GM12878 (cell line): ENCODE results near the gene SLFN5. TPM values are rescaled to one million over a fixed set of nuclear protein-coding genes. Genes with fewer than 3 reads are reported as not detected.

Experiments used
- ATAC-seq: fragments of 200-7000 bp; cut with Tn5 transposase; 3 replicates; pipeline ENCODE4 v1.9.1; 2020; ENCODE audit warnings: mild to moderate bottlenecking, moderate library complexity
- BruUV-seq: library from RNA; stranded (reverse); fragments of 400-500 nt; replicated peaks from 2 replicates; lab custom pipeline; 2021; lab: Mats Ljungman, UMichigan
- CTCF ChIA-PET: fragments of 300-600 bp; sonication (Branson Sonifier 250); formaldehyde crosslinking; extraction: SDS; loops from one replicate; lab custom pipeline; 2021; ENCODE audit warnings: inconsistent platforms; lab: Yijun Ruan, JAX
- POLR2A ChIA-PET: fragments of 350-600 bp; formaldehyde crosslinking; extraction: SDS; loops from one replicate; lab custom pipeline; 2021; ENCODE audit warnings: inconsistent platforms; lab: Charles Lee
- RAD21 ChIA-PET: fragments of 300-600 bp; sonication (Branson Sonifier 250); formaldehyde crosslinking; loops from one replicate; lab custom pipeline; 2023; ENCODE audit warnings: antibody characterized with exemption; ENCODE audit not compliant: unreplicated experiment; lab: Charles Lee
- SMC1A ChIA-PET: fragments of 300-600 bp; sonication (Branson Sonifier 250); formaldehyde crosslinking; loops from one replicate; lab custom pipeline; 2023; ENCODE audit not compliant: unreplicated experiment, uncharacterized antibody; lab: Charles Lee
- DNase-seq: peaks from one replicate; pipeline ENCODE4 v3.0.0-alpha.2; 2011; ENCODE audit warnings: low read depth, low spot score
- FAIRE-seq: peaks from 3 replicates; lab custom pipeline; 2011; peaks lifted over from hg19 to GRCh38; lab: Jason Lieb, UNC
- H2AFZ ChIP-seq: 2 replicates; pipeline ENCODE4 v1.6.0; 2011; ENCODE audit warnings: low read depth, low read length, control low read depth; ENCODE audit not compliant: control insufficient read depth
- H3K27ac ChIP-seq: 2 replicates; pipeline ENCODE4 v1.5.1; 2011; ENCODE audit warnings: control low read depth; ENCODE audit not compliant: control insufficient read depth, insufficient read depth
- H3K27me3 ChIP-seq, 2 experiments: replicated peaks in 1 of 2; 2 replicates each; pipeline versions ENCODE4 v1.6.0 to v1.6.1; 2011; ENCODE audit warnings: low read length in 1 of 2; ENCODE audit not compliant: control insufficient read depth in 2 of 2, insufficient read depth in 2 of 2
- H3K36me3 ChIP-seq, 2 experiments: 2 replicates each; pipeline ENCODE4 v1.5.1; 2011; ENCODE audit warnings: low read length in 1 of 2; ENCODE audit not compliant: control insufficient read depth in 2 of 2, insufficient read depth in 2 of 2
- H3K4me1 ChIP-seq: 2 replicates; pipeline ENCODE4 v1.6.1; 2011; ENCODE audit warnings: mild to moderate bottlenecking, low read length, moderate library complexity, mixed read lengths; ENCODE audit not compliant: control insufficient read depth, insufficient read depth
- H3K4me2 ChIP-seq: 2 replicates; pipeline ENCODE4 v1.6.0; 2011; ENCODE audit warnings: control low read depth; ENCODE audit not compliant: control insufficient read depth, insufficient read depth
- H3K4me3 ChIP-seq: fragments of 200-600 bp; sonication (generic); 2 replicates; pipeline ENCODE4 v1.5.1; 2016
- H3K79me2 ChIP-seq: 2 replicates; pipeline ENCODE4 v1.6.0; 2011; ENCODE audit warnings: low read length; ENCODE audit not compliant: control insufficient read depth, insufficient read depth
- H3K9ac ChIP-seq: 2 replicates; pipeline ENCODE4 v1.8.0; 2011; ENCODE audit warnings: low read length, control low read depth, mixed read lengths; ENCODE audit not compliant: control insufficient read depth, insufficient read depth
- H3K9me3 ChIP-seq: replicated peaks from 3 replicates; pipeline ENCODE4 v1.5.1; 2011; ENCODE audit warnings: mild to moderate bottlenecking, low read length; ENCODE audit not compliant: control insufficient read depth, insufficient read depth
- H4K20me1 ChIP-seq: 2 replicates; pipeline ENCODE4 v1.6.0; 2011; ENCODE audit not compliant: control insufficient read depth, insufficient read depth
- BHLHE40 ChIP-seq, 2 experiments: fragments of 450-650 bp in 1 of 2; IDR thresholded peaks; 2 replicates each; pipeline ENCODE4 v1.6.1; 2011 to 2017; ENCODE audit warnings: low read depth in 2 of 2, borderline replicate concordance in 1 of 2, improper control_type of control experiment in 1 of 2, low read length in 1 of 2, mild to moderate bottlenecking in 1 of 2
- IKZF1 ChIP-seq: fragments of 450-650 bp; conservative IDR thresholded peaks from 2 replicates; pipeline ENCODE4 v1.6.1; 2017; ENCODE audit warnings: antibody characterized with exemption, mild to moderate bottlenecking
- IKZF2 ChIP-seq, 2 experiments: fragments of 450-650 bp; IDR thresholded peaks; 2 replicates each; pipeline ENCODE4 v1.6.1; 2017; ENCODE audit warnings: mild to moderate bottlenecking in 2 of 2, moderate library complexity in 2 of 2
- PKNOX1 ChIP-seq: fragments of 450-650 bp; IDR thresholded peaks from 2 replicates; pipeline ENCODE4 v1.6.1; 2016; ENCODE audit warnings: mild to moderate bottlenecking
- RAD51 ChIP-seq: fragments of 450-650 bp; IDR thresholded peaks from 2 replicates; pipeline ENCODE4 v1.6.1; 2016; ENCODE audit warnings: moderate library complexity, mild to moderate bottlenecking, inconsistent platforms
- USF1 ChIP-seq: IDR thresholded peaks from 2 replicates; pipeline ENCODE4 v1.6.1; 2011; ENCODE audit warnings: borderline replicate concordance, low read depth, mild to moderate bottlenecking, moderate library complexity, mixed read lengths, low read length; ENCODE audit not compliant: insufficient read depth; ENCODE audit errors: extremely low read length
- USF2 ChIP-seq: IDR thresholded peaks from 2 replicates; pipeline ENCODE4 v1.6.1; 2011; ENCODE audit warnings: low read depth, low read length, improper control_type of control experiment, borderline replicate concordance
- ZNF384 ChIP-seq: IDR thresholded peaks from 2 replicates; pipeline ENCODE4 v1.6.1; 2012; ENCODE audit warnings: low read depth, mild to moderate bottlenecking, low read length, improper control_type of control experiment, borderline replicate concordance
- WGBS: methylation state at CpG from one replicate; pipeline ENCODE4 v1.1.6; 2016; ENCODE audit warnings: low lambda C conversion rate; ENCODE audit not compliant: insufficient replicate concordance, insufficient coverage; ENCODE audit errors: missing lambda C conversion rate; 5-methylcytosine and 5-hydroxymethylcytosine counted together
- in situ Hi-C: fragments of 300-500 bp; cut with MboI; formaldehyde crosslinking; loops from 9 replicates; pipeline ENCODE4 v1.14.3; 2018; ENCODE audit warnings: mixed read lengths
- intact Hi-C: fragments of 100-400 bp; cut with micrococcal nuclease; formaldehyde crosslinking; loops from one replicate; pipeline ENCODE4 v1.14.2; 2022; ENCODE audit not compliant: unreplicated experiment
- polyA plus RNA-seq, 11 experiments: library from polyadenylated mRNA; depleted of rRNA in 4 of 11; unstranded in 6 of 11; stranded (reverse) in 5 of 11; fragments of >200 nt; fragmentation: Nextera tagmentation in 4 of 11; fragmentation: Illumina TruSeq in 1 of 11; extraction: Ambion mirVana in 4 of 11; extraction: Trizol in 1 of 11; gene quantifications; 1 replicate in 1 of 11; 2 replicates in 10 of 11; pipeline versions ENCODE4 v1.2.1 to v1.2.3, GENCODE V29; 2011 to 2016; ENCODE audit warnings: inconsistent platforms in 2 of 11, missing spikeins in 2 of 11, low read depth in 1 of 11
- total RNA-seq, 4 experiments: library from RNA; depleted of rRNA in 3 of 4; stranded (reverse); fragments of >200 nt in 3 of 4; fragmentation: Illumina TruSeq in 1 of 4; extraction: Trizol in 1 of 4; gene quantifications; 2 replicates each; pipeline versions ENCODE4 v1.2.1 to v1.2.3, GENCODE V29; 2013 to 2021

The SLFN5 gene
- total and polyA plus RNA-seq, 10 of the 15 experiments (the other 5 are each of a cell fraction or from before 2014, with no cell fraction given): 0.19 to 2.1 (median 1.3) TPM

DNA sequence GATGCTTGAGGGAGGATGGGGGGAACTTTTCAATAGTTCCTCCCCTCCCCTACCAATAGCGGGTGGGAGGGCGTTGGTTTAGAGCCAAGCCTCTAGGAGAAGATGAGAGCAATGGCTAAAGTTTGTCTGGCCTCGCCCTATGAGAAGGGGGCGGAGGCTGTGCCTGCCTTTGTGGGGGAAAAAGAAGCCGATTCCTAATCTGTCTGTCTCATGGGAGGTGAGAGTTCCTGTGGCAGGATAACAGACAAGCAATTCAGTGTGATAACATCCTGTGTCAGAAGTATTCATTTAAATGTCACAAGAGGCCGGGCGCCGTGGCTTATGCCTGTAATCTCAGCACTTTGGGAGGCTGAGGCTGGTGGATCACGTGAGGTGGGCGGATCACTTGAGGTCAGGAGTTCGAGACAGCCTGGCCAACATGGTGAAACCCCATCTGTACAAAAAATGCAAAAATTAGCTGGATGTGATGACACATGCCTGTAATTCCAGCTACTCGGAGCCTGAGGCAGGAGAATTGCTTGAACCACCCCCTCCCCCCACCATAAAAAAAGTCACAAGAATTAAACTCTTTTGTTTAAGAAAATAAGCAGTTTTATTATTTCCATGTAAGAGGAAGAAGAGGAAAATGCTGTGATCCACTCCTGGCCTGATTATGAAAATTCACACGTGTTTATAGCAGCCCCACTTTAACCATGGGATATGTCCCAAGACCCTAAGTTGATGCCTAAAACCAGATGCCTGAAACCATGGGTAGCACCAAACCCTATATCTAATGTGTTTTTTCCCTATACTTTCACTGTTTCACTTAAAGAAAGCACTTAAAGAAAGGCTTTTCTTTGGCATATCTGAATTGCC, 1.7 kb downstream of the SLFN5 start:
- Histone ChIP-seq H2AFZ (peak overlapping the region; percentile 34; the same call in 1 of the 2 replicates), H4K20me1 (no peaks in the 10 kb centered on the region), H3K36me3 (no peaks in the 10 kb centered on the region), H3K9ac (no peak overlapping the region), H3K4me3 (0 out of 2 replicates have a peak overlapping the region, but pooled peaks have one; percentile 98), H3K79me2 (no peaks in the 10 kb centered on the region), H3K4me1 (peaks cover 13% of the 10 kb centered on the region; the same call in 1 of the 2 replicates), H3K27ac (no peak overlapping the region), H3K9me3 (no peaks in the 10 kb centered on the region), H3K4me2 (peak overlapping the region; percentile 95), H3K27me3 (no peaks in the 10 kb centered on the region)
- ChIA-PET CTCF (no interaction called here), RAD21 (no interaction called here), POLR2A (no interaction called here), SMC1A (interaction anchor here (1.9 kb wide), 1 partner anchor 293 kb away, joined by 6 read pairs; the partner anchor contains the start of gene SLFN12L)
- WGBS: 2% methylated on average over 13 of the region's 13 CpGs
- DNase-seq: no peak
- FAIRE-seq: peak; percentile 59
- intact Hi-C loops: loop anchor here (5.0 kb wide), 1 partner anchor 203 kb away; the partner anchor contains the start of gene SLFN13
- in situ Hi-C loops: no loop called here
- no TSS peak for BruUV-seq
- no peak for TF ChIP-seq ZNF384
- TF ChIP-seq USF1: peak; percentile 31
- TF ChIP-seq BHLHE40 (IDR thresholded peaks at IDR 0.05; ENCODE audit: borderline replicate concordance in 1 of 2, low read depth in 2 of 2, low read length in 1 of 2): peak; percentile 83 to 90
- TF ChIP-seq PKNOX1: peak; percentile 13; the same call in 1 of the 2 replicates
- TF ChIP-seq RAD51: peak; percentile 84
- no peak; the same call in 1 of the 2 replicates for TF ChIP-seq IKZF1
- TF ChIP-seq USF2: peak; percentile 21; the same call in 1 of the 2 replicates
- TF ChIP-seq IKZF2 (IDR thresholded peaks at IDR 0.05): peak in 1 of 2 experiments; percentile 13; a peak in 1 of 4 replicates
- peak; percentile 9 for ATAC-seq
